ENCODE measurements around the gene DUOX1. TPM values are rescaled to one million over a fixed set of nuclear protein-coding genes. Genes with fewer than 3 reads are reported as not detected.

The DUOX1 gene
- total and polyA plus RNA-seq, 2 experiments from 2014 or later, result 0.32 to 1.8 TPM

DNA sequence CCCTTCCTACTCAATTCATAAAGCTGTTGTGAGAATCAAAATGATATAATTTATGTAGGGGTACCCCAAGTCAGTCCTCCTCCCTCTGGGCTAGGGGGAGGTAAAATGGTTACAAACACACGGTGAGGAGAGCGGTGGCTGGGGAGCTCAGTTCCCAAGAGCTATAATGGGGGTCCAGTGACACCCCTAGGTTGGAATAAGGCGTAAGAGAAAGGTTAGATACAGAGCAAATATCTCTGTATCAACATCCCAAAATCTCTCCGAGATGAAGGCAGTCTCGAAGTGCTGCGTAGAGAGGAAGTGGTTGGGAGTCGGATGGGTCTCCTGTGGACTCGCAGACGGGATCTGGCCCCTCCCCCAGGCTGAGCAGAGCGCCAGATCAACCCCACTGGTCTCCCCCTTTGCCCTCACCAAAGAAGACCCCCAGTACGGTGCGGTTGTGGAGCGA is 17.6 kb upstream of the DUOX1 start:
- Histone ChIP-seq H3K79me2 (ENCODE audit: insufficient read depth) (no peaks in the 10 kb centered on the region), H3K27ac (no peak overlapping the region), H2AFZ (peak overlapping the region; percentile 19; the same call in 1 of the 2 replicates), H3K9ac (no peak overlapping the region), H3F3A (ENCODE audit: insufficient read depth) (no peaks in the 10 kb centered on the region), H3K4me3 (0 out of 2 replicates have a peak overlapping the region, but pooled peaks have one; percentile 18), H3K4me1 (ENCODE audit: insufficient read depth) (no peaks in the 10 kb centered on the region), H3K36me3 (ENCODE audit: low read depth) (no peaks in the 10 kb centered on the region), H3K9me3 (ENCODE audit: low read depth) (no peaks in the 10 kb centered on the region), H4K20me1 (ENCODE audit: insufficient read depth) (no peaks in the 10 kb centered on the region), H3K4me2 (ENCODE audit: unreplicated experiment) (no peak overlapping the region), H3K9me2 (ENCODE audit: insufficient read depth) (no peaks in the 10 kb centered on the region), H3K27me3 (replicated peaks; ENCODE audit: insufficient read depth) (peaks cover 68% of the 10 kb centered on the region)
- no peak for DNase-seq
- 3% methylated on average over 13 of the region's 13 CpGs for WGBS, 2 experiments (ENCODE audit: low coverage in 1 of 2, low lambda C conversion rate in 2 of 2, missing lambda C conversion rate in 2 of 2)
- in situ Hi-C loops (cut with MboI), result no loop called here
- TF ChIP-seq EZH2phosphoT487 (IDR thresholded peaks at IDR 0.05; ENCODE audit: insufficient read depth, low read depth), result no peak
- no peak for TF ChIP-seq EZH2 (IDR thresholded peaks at IDR 0.05; ENCODE audit: insufficient read depth, poor library complexity, severe bottlenecking)

DNA sequence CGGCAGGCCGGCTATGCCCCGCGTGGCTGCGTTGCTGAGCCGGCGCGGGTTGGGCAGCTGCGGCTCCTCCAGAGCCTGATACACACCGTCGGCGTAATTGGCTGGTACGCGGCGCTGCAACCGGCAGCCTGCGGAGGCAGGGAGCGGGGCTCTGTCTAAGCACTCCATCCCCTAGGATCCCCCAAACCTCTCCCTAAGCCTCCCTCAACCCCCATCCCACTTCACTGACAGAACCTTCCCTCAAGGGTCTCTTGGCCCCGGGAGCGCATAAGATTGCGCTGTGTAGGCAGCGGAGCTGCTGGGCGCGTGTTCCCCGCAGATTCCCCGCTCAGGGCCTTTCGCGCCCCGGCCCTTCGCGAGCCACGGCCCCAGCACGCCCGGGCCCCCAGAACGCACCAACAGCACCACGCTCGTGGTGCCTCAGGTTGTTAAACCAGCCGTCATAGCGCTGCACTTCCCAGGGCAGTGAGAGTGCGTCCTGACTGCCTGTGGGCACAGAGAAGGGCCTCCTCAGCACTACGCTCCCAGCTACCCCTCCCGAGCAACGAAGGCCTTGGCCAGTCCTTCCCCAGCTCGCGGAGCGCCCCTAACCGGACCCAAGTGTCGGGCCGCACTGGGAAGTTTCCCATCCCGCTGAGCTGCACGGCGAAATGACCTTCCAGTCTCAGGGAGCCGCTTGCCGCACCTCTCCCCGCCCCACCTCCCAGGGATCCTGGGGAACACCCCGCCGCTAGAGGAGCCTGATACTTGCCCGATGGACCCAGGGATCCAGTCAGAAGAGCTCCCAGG is 17.0 kb upstream of the DUOX1 start:
- WGBS, 2 experiments (ENCODE audit: low coverage in 1 of 2, low lambda C conversion rate in 2 of 2, missing lambda C conversion rate in 2 of 2), result 2 to 4% methylated on average over 49 to 56 of the region's 58 CpGs
- H3K9me3 ChIP-seq (ENCODE audit: low read depth), result no peaks in the 10 kb centered on the region
- peak overlapping the region; percentile 19; the same call in 1 of the 2 replicates for H2AFZ ChIP-seq
- H3K36me3 ChIP-seq (ENCODE audit: low read depth), result no peaks in the 10 kb centered on the region
- no peak overlapping the region for H3K4me2 ChIP-seq (ENCODE audit: unreplicated experiment)
- H3K79me2 ChIP-seq (ENCODE audit: insufficient read depth), result no peaks in the 10 kb centered on the region
- no peak overlapping the region for H3K9ac ChIP-seq
- H3K27me3 ChIP-seq (replicated peaks; ENCODE audit: insufficient read depth), result peaks cover 73% of the 10 kb centered on the region
- in situ Hi-C loops (cut with MboI), result no loop called here
- DNase-seq, result peak; percentile 38
- H4K20me1 ChIP-seq (ENCODE audit: insufficient read depth), result no peaks in the 10 kb centered on the region
- no peak overlapping the region for H3K27ac ChIP-seq
- H3K4me3 ChIP-seq, result 0 out of 2 replicates have a peak overlapping the region, but pooled peaks have one; percentile 18
- H3K4me1 ChIP-seq (ENCODE audit: insufficient read depth), result no peaks in the 10 kb centered on the region
- H3K9me2 ChIP-seq (ENCODE audit: insufficient read depth), result no peaks in the 10 kb centered on the region
- peak; percentile 53 for TF ChIP-seq EZH2 (IDR thresholded peaks at IDR 0.05; ENCODE audit: insufficient read depth, poor library complexity, severe bottlenecking)
- peak; percentile 21; the same call in 1 of the 2 replicates for TF ChIP-seq EZH2phosphoT487 (IDR thresholded peaks at IDR 0.05; ENCODE audit: insufficient read depth, low read depth)
- H3F3A ChIP-seq (ENCODE audit: insufficient read depth), result no peaks in the 10 kb centered on the region

DNA sequence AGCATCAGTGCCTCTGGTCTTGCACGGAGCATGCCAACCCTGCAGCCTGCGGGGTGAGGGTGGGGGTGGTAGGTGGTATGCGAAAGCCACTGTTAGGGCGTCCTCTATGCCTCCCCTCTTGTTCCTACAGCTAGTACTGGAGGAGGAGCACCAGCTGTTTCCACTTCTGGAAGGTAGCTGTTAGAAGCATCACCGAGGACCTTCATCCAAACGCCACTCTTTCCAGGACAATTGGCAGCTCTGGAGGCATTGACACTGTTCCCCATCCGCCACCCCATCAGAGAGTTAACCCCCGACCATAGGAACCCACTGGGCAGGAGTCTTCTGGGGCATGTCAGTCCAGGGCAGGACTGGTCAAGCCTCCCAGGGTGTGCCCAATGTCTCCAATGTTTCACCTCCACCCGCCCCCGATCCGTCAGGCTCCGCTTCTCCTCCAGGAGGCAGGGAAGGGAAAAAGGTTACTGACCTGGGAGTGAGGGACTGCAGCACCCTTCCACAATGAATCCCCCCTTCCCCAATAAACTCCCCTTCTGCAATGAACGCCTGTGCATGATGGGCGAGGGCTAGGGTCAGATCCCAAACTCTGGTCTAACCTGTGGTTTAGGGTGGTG is 16.3 kb upstream of the DUOX1 start:
- 4 to 10% methylated on average over 13 to 14 of the region's 14 CpGs for WGBS, 2 experiments (ENCODE audit: low coverage in 1 of 2, low lambda C conversion rate in 2 of 2, missing lambda C conversion rate in 2 of 2)

DNA sequence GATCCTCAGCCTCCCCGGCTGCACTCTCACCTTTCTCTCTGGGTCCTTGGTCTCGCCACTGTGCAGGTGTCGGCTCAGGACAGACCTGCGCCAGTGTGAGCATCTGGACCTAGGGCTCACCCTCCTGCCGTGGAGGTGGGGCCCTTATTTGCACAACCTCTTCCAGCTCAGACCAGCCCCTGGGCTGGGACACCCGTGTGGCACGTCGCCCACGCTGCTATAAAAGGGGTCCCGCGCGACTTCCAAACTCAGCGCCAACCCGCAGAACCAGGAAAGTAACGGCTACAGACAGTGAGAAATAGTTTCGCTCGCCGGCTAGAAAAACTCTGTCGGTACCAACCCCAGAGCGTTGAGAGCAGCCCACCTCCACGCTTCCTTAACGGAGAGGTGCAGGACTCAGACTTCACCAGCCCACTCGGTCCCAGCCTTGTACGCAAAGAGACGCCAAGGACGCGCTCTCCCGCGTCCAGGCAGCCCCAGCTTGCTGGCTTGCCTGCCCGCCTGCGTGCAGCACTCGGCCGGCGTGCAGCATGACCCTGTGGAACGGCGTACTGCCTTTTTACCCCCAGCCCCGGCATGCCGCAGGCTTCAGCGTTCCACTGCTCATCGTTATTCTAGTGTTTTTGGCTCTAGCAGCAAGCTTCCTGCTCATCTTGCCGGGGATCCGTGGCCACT is 15.6 kb upstream of the DUOX1 start, which contains the start of the genes DUOX2 and DUOXA2:
TSS of gene DUOX2 (minus strand) at position 97 of the 675 bp plus-strand sequence. CDS start 761 bp downstream, outside the sequence.
TSS of gene DUOXA2 (plus strand) at position 251 of the 675 bp plus-strand sequence. CDS start at position 531, 280 bp downstream.
- Histone ChIP-seq H3K4me3 (no peak within 1 kb of the TSS), H3K4me2 (ENCODE audit: unreplicated experiment) (no peak within 1 kb of the TSS), H3K4me1 (ENCODE audit: insufficient read depth) (no peaks in the 10 kb centered on the region), H3F3A (ENCODE audit: insufficient read depth) (no peaks in the 10 kb centered on the region), H2AFZ (no peak within 1 kb of the TSS), H3K9ac (no peak within 1 kb of the TSS), H3K27ac (no peak within 1 kb of the TSS), H3K27me3 (replicated peaks; ENCODE audit: insufficient read depth) (peaks cover 74% of the 10 kb centered on the region), H3K79me2 (ENCODE audit: insufficient read depth) (no peaks in the 10 kb centered on the region), H3K9me2 (ENCODE audit: insufficient read depth) (no peaks in the 10 kb centered on the region), H3K36me3 (ENCODE audit: low read depth) (no peaks in the 10 kb centered on the region), H4K20me1 (ENCODE audit: insufficient read depth) (no peaks in the 10 kb centered on the region), H3K9me3 (ENCODE audit: low read depth) (no peaks in the 10 kb centered on the region)
- in situ Hi-C loops (cut with MboI), result no loop called here
- TF ChIP-seq EZH2phosphoT487 (IDR thresholded peaks at IDR 0.05; ENCODE audit: insufficient read depth, low read depth) (peak; percentile 23; the same call in 1 of the 2 replicates), EZH2 (IDR thresholded peaks at IDR 0.05; ENCODE audit: insufficient read depth, poor library complexity, severe bottlenecking) (peak; percentile 2)
- 3% methylated on average over 42 of the region's 42 CpGs for WGBS, 2 experiments (ENCODE audit: low coverage in 1 of 2, low lambda C conversion rate in 2 of 2, missing lambda C conversion rate in 2 of 2)
- no peak for DNase-seq

More for the DNA sequence above, 16.3 kb upstream of the DUOX1 start:
- Histone ChIP-seq H3K27ac (no peak overlapping the region), H3K27me3 (replicated peaks; ENCODE audit: insufficient read depth) (peaks cover 74% of the 10 kb centered on the region), H3K4me2 (ENCODE audit: unreplicated experiment) (no peak overlapping the region), H2AFZ (no peak overlapping the region), H3K9me3 (ENCODE audit: low read depth) (no peaks in the 10 kb centered on the region), H3K9me2 (ENCODE audit: insufficient read depth) (no peaks in the 10 kb centered on the region), H3F3A (ENCODE audit: insufficient read depth) (no peaks in the 10 kb centered on the region), H3K36me3 (ENCODE audit: low read depth) (no peaks in the 10 kb centered on the region), H4K20me1 (ENCODE audit: insufficient read depth) (no peaks in the 10 kb centered on the region), H3K79me2 (ENCODE audit: insufficient read depth) (no peaks in the 10 kb centered on the region), H3K4me3 (no peak overlapping the region), H3K4me1 (ENCODE audit: insufficient read depth) (no peaks in the 10 kb centered on the region), H3K9ac (no peak overlapping the region)
- TF ChIP-seq EZH2 (IDR thresholded peaks at IDR 0.05; ENCODE audit: insufficient read depth, poor library complexity, severe bottlenecking) (no peak), EZH2phosphoT487 (IDR thresholded peaks at IDR 0.05; ENCODE audit: insufficient read depth, low read depth) (peak; percentile 7; the same call in 1 of the 2 replicates)
- in situ Hi-C loops (cut with MboI), result no loop called here
- no peak for DNase-seq

All from GM23248 (cell line).